K562 (cell line): ENCODE data around the gene MADCAM1. TPM values are rescaled to one million over a fixed set of nuclear protein-coding genes. Genes with fewer than 3 reads are reported as not detected.
A peak's percentile ranks its signal among the peaks of the same experiment; 100 is the strongest.

ENCODE experiments used
- C11orf30 ChIP-seq: fragments of 450-650 bp; IDR thresholded peaks from 2 replicates; pipeline ENCODE4 v1.6.1; 2016; ENCODE audit warnings: low read depth, mild to moderate bottlenecking
- ETS2 ChIP-seq: IDR thresholded peaks from 2 replicates; pipeline ENCODE4 v1.6.1; 2016; ENCODE audit warnings: borderline replicate concordance, missing genetic modification characterization, mild to moderate bottlenecking, moderate library complexity, missing compliant biosample characterization; ENCODE audit not compliant: poor library complexity, severe bottlenecking
- HDAC6 ChIP-seq: IDR thresholded peaks from 2 replicates; pipeline ENCODE4 v1.6.1; 2012; ENCODE audit warnings: low read depth, mild to moderate bottlenecking, control low read depth, inconsistent platforms, low read length, moderate library complexity
- HES1 ChIP-seq: fragments of 450-650 bp; IDR thresholded peaks from 2 replicates; pipeline ENCODE4 v1.6.1; 2016; ENCODE audit warnings: low read depth, mild to moderate bottlenecking, moderate library complexity
- HMBOX1 ChIP-seq: sonication (generic); IDR thresholded peaks from 2 replicates; pipeline ENCODE4 v1.6.1; 2016
- HMG20B ChIP-seq: fragments of 250-450 bp; sonication (Bioruptor Pico); IDR thresholded peaks from 2 replicates; pipeline ENCODE4 v1.5.0; 2021; ENCODE audit warnings: mild to moderate bottlenecking
- ILK ChIP-seq: fragments of 450-650 bp; IDR thresholded peaks from 2 replicates; pipeline ENCODE4 v1.6.1; 2016; ENCODE audit warnings: missing genetic modification characterization, low read depth, mild to moderate bottlenecking, missing compliant biosample characterization, moderate library complexity, borderline replicate concordance
- MECOM ChIP-seq: fragments of 250-450 bp; sonication (Bioruptor Pico); IDR thresholded peaks from 2 replicates; pipeline ENCODE4 v1.8.0; 2022; ENCODE audit warnings: inconsistent platforms
- MIER1 ChIP-seq: fragments of 450-650 bp; IDR thresholded peaks from 2 replicates; pipeline ENCODE4 v1.6.1; 2016; ENCODE audit warnings: antibody characterized with exemption, mild to moderate bottlenecking, low read depth
- MYBL2 ChIP-seq, 2 experiments: fragments of 450-650 bp in 1 of 2; sonication (generic) in 1 of 2; formaldehyde crosslinking in 1 of 2; IDR thresholded peaks; 2 replicates each; pipeline versions ENCODE4 v1.6.1 to v1.8.1; 2017 to 2022; ENCODE audit warnings: borderline replicate concordance in 1 of 2, inconsistent platforms in 1 of 2, low read depth in 1 of 2, mild to moderate bottlenecking in 1 of 2, missing genetic modification reagents in 1 of 2, moderate library complexity in 1 of 2
- NFYB ChIP-seq: IDR thresholded peaks from 2 replicates; pipeline ENCODE4 v1.6.1; 2011; ENCODE audit warnings: mild to moderate bottlenecking, moderate library complexity; ENCODE audit not compliant: insufficient read length; ENCODE audit errors: extremely low read depth
- NRF1 ChIP-seq, 2 experiments: fragments of 450-650 bp; IDR thresholded peaks in 1 of 2; conservative IDR thresholded peaks in 1 of 2; 2 replicates each; pipeline ENCODE4 v1.6.1; 2014; ENCODE audit warnings: mild to moderate bottlenecking in 2 of 2
- PCBP1 ChIP-seq: fragments of 200-400 bp; formaldehyde crosslinking; IDR thresholded peaks from 2 replicates; pipeline ENCODE4 v1.6.1; 2018; ENCODE audit warnings: mild to moderate bottlenecking, low read depth, low read length; ENCODE audit not compliant: poor library complexity, severe bottlenecking
- PHF8 ChIP-seq: fragments of 200-600 bp; sonication (generic); IDR thresholded peaks from 2 replicates; pipeline ENCODE4 v1.6.1; 2012; ENCODE audit warnings: mixed run types, mild to moderate bottlenecking, inconsistent platforms, low read length, moderate library complexity, borderline replicate concordance
- PURB ChIP-seq: sonication (generic); formaldehyde crosslinking; IDR thresholded peaks from 2 replicates; pipeline ENCODE4 v1.9.0; 2021; ENCODE audit warnings: low read depth, mild to moderate bottlenecking, missing genetic modification reagents
- RB1 ChIP-seq: fragments of 450-650 bp; IDR thresholded peaks from 2 replicates; pipeline ENCODE4 v1.6.1; 2017; ENCODE audit warnings: low read depth, mild to moderate bottlenecking
- RBM17 ChIP-seq: fragments of 200-400 bp; formaldehyde crosslinking; IDR thresholded peaks from 2 replicates; pipeline ENCODE4 v1.6.1; 2017; ENCODE audit warnings: low read depth, mild to moderate bottlenecking, low read length, borderline replicate concordance
- WHSC1 ChIP-seq: IDR thresholded peaks from one replicate; pipeline ENCODE4 v1.6.1; 2012; ENCODE audit warnings: low read length, control low read depth, inconsistent platforms
- YBX1 ChIP-seq: fragments of 450-650 bp; IDR thresholded peaks from 2 replicates; pipeline ENCODE4 v1.7.1; 2016; ENCODE audit warnings: mild to moderate bottlenecking
- ZBTB1 ChIP-seq: sonication (generic); formaldehyde crosslinking; IDR thresholded peaks from 2 replicates; pipeline ENCODE4 v1.8.1; 2023; ENCODE audit warnings: missing genetic modification reagents, low read depth, mild to moderate bottlenecking, borderline replicate concordance
- ZBTB17 ChIP-seq: fragments of 450-650 bp; formaldehyde crosslinking; IDR thresholded peaks from 2 replicates; pipeline ENCODE4 v1.4.0; 2020; ENCODE audit warnings: mild to moderate bottlenecking
- ZC3H11A ChIP-seq: IDR thresholded peaks from 2 replicates; pipeline ENCODE4 v1.6.1; 2012; ENCODE audit warnings: low read depth, low read length, improper control_type of control experiment
- ZC3H8 ChIP-seq: fragments of 450-650 bp; IDR thresholded peaks from 2 replicates; pipeline ENCODE4 v1.6.1; 2017
- ZNF121 ChIP-seq: sonication (generic); formaldehyde crosslinking; conservative IDR thresholded peaks from 2 replicates; pipeline ENCODE4 v1.8.0; 2022; ENCODE audit warnings: missing genetic modification reagents
- ZNF444 ChIP-seq: fragments of 250-450 bp; sonication (Bioruptor Pico); IDR thresholded peaks from 2 replicates; pipeline ENCODE4 v1.4.0; 2020; ENCODE audit warnings: mild to moderate bottlenecking, moderate library complexity
- polyA plus RNA-seq, 8 experiments: library from polyadenylated mRNA; depleted of rRNA in 4 of 8; stranded (reverse) in 5 of 8; unstranded in 3 of 8; fragments of >200 nt; fragmentation: Nextera tagmentation in 2 of 8; fragmentation: Illumina TruSeq in 1 of 8; extraction: Ambion mirVana in 2 of 8; extraction: Trizol in 1 of 8; gene quantifications; 2 replicates each; pipeline versions ENCODE4 v1.2.1 to v1.2.3, GENCODE V29; 2011 to 2014; ENCODE audit warnings: inconsistent platforms in 1 of 8, missing spikeins in 1 of 8
- total RNA-seq, 7 experiments: library from RNA; depleted of rRNA in 6 of 7; stranded (reverse); fragments of >200 nt in 6 of 7; fragmentation: Illumina TruSeq in 2 of 7; extraction: Trizol in 2 of 7; gene quantifications; 2 replicates each; pipeline versions ENCODE4 v1.2.1 to v1.2.3, GENCODE V29; 2011 to 2021; ENCODE audit warnings: low replicate concordance in 1 of 7
- TF ChIP-seq, protein P1 (sequence below), 2 experiments: IDR thresholded peaks; 2 replicates each; pipeline ENCODE4 v1.6.1; 2011; ENCODE audit warnings: borderline replicate concordance in 1 of 2, control low read depth in 1 of 2, low read depth in 1 of 2, low read length in 1 of 2, mild to moderate bottlenecking in 1 of 2, mixed read lengths in 1 of 2, moderate library complexity in 1 of 2; ENCODE audit not compliant: insufficient read depth in 1 of 2, insufficient read length in 1 of 2, poor library complexity in 1 of 2, severe bottlenecking in 1 of 2; ENCODE audit errors: extremely low read depth in 1 of 2

MADCAM1 gene
- total and polyA plus RNA-seq, 9 of the 15 experiments (the other 6 are each of a cell fraction or from before 2014, with no cell fraction given) = 0.09 to 0.36 (median 0.09) TPM; not detected in 6

- TF ChIP-seq, protein P1, sequence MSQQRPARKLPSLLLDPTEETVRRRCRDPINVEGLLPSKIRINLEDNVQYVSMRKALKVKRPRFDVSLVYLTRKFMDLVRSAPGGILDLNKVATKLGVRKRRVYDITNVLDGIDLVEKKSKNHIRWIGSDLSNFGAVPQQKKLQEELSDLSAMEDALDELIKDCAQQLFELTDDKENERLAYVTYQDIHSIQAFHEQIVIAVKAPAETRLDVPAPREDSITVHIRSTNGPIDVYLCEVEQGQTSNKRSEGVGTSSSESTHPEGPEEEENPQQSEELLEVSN (IDR thresholded peaks at IDR 0.05; ENCODE audit: borderline replicate concordance in 1 of 2, extremely low read depth in 1 of 2, insufficient read depth in 1 of 2, insufficient read length in 1 of 2, low read depth in 1 of 2, low read length in 1 of 2, poor library complexity in 1 of 2, severe bottlenecking in 1 of 2) = peak; percentile 52 to 54
- TF ChIP-seq HMG20B (CRISPR knock-in tag) = no peak
- no peak for TF ChIP-seq MECOM (CRISPR knock-in tag)
- TF ChIP-seq MYBL2 (IDR thresholded peaks at IDR 0.05; ENCODE audit: low read depth) = no peak
- TF ChIP-seq MYBL2 (CRISPR knock-in tag; IDR thresholded peaks at IDR 0.05; ENCODE audit: borderline replicate concordance) = no peak
- peak; percentile 23 to 30; a peak in 2 of 4 replicates for TF ChIP-seq NRF1 (conservative IDR thresholded peaks at IDR 0.05 in 1 of 2, IDR thresholded peaks at IDR 0.05 in 1 of 2)
- TF ChIP-seq ETS2 (tag) = no peak
- TF ChIP-seq HES1 = no peak
- no peak for TF ChIP-seq MIER1
- no peak for TF ChIP-seq NFYB
- TF ChIP-seq ZC3H11A = no peak
- no peak for TF ChIP-seq ZC3H8
- TF ChIP-seq HMBOX1 = 0 out of 2 replicates have a peak, but pooled peaks have one; percentile 17
- no peak for TF ChIP-seq C11orf30
- no peak for TF ChIP-seq PHF8
- TF ChIP-seq ILK = no peak
- no peak; the same call in 1 of the 2 replicates for TF ChIP-seq ZBTB1 (CRISPR knock-in tag)
- no peak for TF ChIP-seq YBX1
- TF ChIP-seq PCBP1 = peak; percentile 50
- no peak for TF ChIP-seq HDAC6
- TF ChIP-seq ZBTB17 = 0 out of 2 replicates have a peak, but pooled peaks have one; percentile 24
- no peak for TF ChIP-seq ZNF121
- TF ChIP-seq WHSC1 = no peak
- TF ChIP-seq RB1 = peak; percentile 59; the same call in 1 of the 2 replicates
- no peak for TF ChIP-seq PURB (CRISPR knock-in tag)
- no peak for TF ChIP-seq RBM17
- TF ChIP-seq ZNF444 (CRISPR knock-in tag) = no peak
Measured at GRCh38 chr19:510606-511100, 14.4 kb downstream of the MADCAM1 start (continued).
